ENCODE measurements around the gene LYSMD4. TPM values are rescaled to one million over a fixed set of nuclear protein-coding genes. Genes with fewer than 3 reads are reported as not detected.

Gene LYSMD4
- total RNA-seq, 1 donor from 2014 or later, result 14.7 TPM

- H3K36me3 ChIP-seq, result peaks cover 0 to 8% of the 10 kb centered on the region in 2 donors
- TF ChIP-seq, protein P1, sequence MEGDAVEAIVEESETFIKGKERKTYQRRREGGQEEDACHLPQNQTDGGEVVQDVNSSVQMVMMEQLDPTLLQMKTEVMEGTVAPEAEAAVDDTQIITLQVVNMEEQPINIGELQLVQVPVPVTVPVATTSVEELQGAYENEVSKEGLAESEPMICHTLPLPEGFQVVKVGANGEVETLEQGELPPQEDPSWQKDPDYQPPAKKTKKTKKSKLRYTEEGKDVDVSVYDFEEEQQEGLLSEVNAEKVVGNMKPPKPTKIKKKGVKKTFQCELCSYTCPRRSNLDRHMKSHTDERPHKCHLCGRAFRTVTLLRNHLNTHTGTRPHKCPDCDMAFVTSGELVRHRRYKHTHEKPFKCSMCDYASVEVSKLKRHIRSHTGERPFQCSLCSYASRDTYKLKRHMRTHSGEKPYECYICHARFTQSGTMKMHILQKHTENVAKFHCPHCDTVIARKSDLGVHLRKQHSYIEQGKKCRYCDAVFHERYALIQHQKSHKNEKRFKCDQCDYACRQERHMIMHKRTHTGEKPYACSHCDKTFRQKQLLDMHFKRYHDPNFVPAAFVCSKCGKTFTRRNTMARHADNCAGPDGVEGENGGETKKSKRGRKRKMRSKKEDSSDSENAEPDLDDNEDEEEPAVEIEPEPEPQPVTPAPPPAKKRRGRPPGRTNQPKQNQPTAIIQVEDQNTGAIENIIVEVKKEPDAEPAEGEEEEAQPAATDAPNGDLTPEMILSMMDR (IDR thresholded peaks at IDR 0.05), result no peak
- TF ChIP-seq POLR2AphosphoS5 (IDR thresholded peaks at IDR 0.05; ENCODE audit: insufficient read depth in 1 of 2, low read depth in 1 of 2) (no peak), POLR2A (IDR thresholded peaks at IDR 0.05) (no peak)
- no peaks in the 10 kb centered on the region for H3K27me3 ChIP-seq
- no peak overlapping the region for H3K27ac ChIP-seq
- peaks cover 17% of the 10 kb centered on the region for H3K4me1 ChIP-seq
- peak overlapping the region; percentile 86 to 94 for H3K4me3 ChIP-seq
- intact Hi-C loops (cut with DNase I), result no loop called here
- H3K9me3 ChIP-seq, result no peaks in the 10 kb centered on the region
- no peak for DNase-seq (ENCODE audit: extremely low spot score in 2 of 2)
Observed at GRCh38 chr15:99731336-99732123, 1.7 kb downstream of the LYSMD4 start.

GRCh38 chr15:99729920-99730319 lies 3.3 kb downstream of the LYSMD4 start:
- TF ChIP-seq, protein P1 (IDR thresholded peaks at IDR 0.05), result peak in 2 of 3 experiments; percentile 10 to 16
- TF ChIP-seq POLR2AphosphoS5 (IDR thresholded peaks at IDR 0.05; ENCODE audit: insufficient read depth in 1 of 2, low read depth in 1 of 2) (no peak), POLR2A (IDR thresholded peaks at IDR 0.05) (no peak)
- H3K4me1 ChIP-seq, result peaks cover 17% of the 10 kb centered on the region
- DNase-seq (ENCODE audit: extremely low spot score in 2 of 2), result no peak
- no peak overlapping the region for H3K27ac ChIP-seq
- no peaks in the 10 kb centered on the region for H3K9me3 ChIP-seq
- H3K27me3 ChIP-seq, result no peaks in the 10 kb centered on the region
- intact Hi-C loops (cut with DNase I), result no loop called here
- peaks cover 0 to 8% of the 10 kb centered on the region in 2 donors for H3K36me3 ChIP-seq
- no peak overlapping the region for H3K4me3 ChIP-seq

DNA sequence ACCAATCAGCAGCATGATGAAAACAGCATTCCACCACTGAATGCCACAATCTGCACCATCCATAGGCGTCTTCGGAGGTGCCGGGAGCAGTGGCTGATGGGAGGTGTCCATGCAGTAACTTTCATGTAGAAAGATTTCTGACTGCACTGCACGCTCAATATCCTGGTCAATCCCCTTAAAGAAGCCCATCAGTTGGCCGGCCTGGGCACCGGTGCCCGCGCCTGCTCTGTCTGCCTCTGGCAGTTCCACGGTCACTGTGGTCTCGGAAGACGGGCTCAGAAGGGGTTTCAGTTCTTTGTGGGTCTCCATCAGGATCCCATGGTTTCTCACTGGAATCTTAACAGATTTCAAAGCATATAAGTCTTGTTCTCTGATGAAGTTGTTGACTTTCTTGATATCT lies 3.9 kb downstream of the LYSMD4 start:
- no peak for DNase-seq (ENCODE audit: extremely low spot score in 2 of 2)
- no peaks in the 10 kb centered on the region for H3K27me3 ChIP-seq
- TF ChIP-seq, protein P1 (IDR thresholded peaks at IDR 0.05), result no peak
- no peak for TF ChIP-seq POLR2A (IDR thresholded peaks at IDR 0.05)
- TF ChIP-seq POLR2AphosphoS5 (IDR thresholded peaks at IDR 0.05; ENCODE audit: insufficient read depth in 1 of 2, low read depth in 1 of 2), result no peak
- H3K36me3 ChIP-seq, result peaks cover 0 to 8% of the 10 kb centered on the region in 2 donors
- H3K27ac ChIP-seq, result no peak overlapping the region
- intact Hi-C loops (cut with DNase I), result no loop called here
- H3K9me3 ChIP-seq, result no peaks in the 10 kb centered on the region
- H3K4me1 ChIP-seq, result peaks cover 17% of the 10 kb centered on the region
- H3K4me3 ChIP-seq, result no peak overlapping the region

DNA sequence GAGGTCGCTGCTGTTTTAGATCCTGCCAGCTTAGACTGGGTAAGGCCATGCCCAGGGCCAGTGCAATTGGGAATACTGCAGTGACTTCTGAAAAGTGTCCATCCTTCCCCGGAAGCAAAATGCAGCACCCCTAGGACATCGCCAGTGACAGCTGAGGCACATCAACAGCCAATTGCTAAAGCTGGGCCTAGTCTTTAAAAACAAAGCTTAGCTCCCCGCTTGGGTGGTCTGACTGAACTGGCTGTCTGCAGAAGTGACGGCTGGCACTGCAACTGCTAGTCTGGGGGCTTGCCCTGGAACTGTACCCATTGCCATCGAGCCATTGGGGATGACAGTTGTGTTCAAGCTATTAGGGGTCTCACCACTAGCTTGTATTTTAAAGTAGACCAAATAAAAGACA lies 4.3 kb downstream of the LYSMD4 start:
- DNase-seq (ENCODE audit: extremely low spot score in 2 of 2), result no peak
- Histone ChIP-seq H3K4me3 (no peak overlapping the region), H3K36me3 (peaks cover 0 to 8% of the 10 kb centered on the region in 2 donors), H3K27me3 (no peaks in the 10 kb centered on the region), H3K27ac (no peak overlapping the region), H3K9me3 (no peaks in the 10 kb centered on the region), H3K4me1 (peaks cover 17% of the 10 kb centered on the region)
- no peak for TF ChIP-seq POLR2A (IDR thresholded peaks at IDR 0.05)
- TF ChIP-seq, protein P1 (IDR thresholded peaks at IDR 0.05), result no peak
- no peak for TF ChIP-seq POLR2AphosphoS5 (IDR thresholded peaks at IDR 0.05; ENCODE audit: insufficient read depth in 1 of 2, low read depth in 1 of 2)
- intact Hi-C loops (cut with DNase I), result no loop called here

DNA sequence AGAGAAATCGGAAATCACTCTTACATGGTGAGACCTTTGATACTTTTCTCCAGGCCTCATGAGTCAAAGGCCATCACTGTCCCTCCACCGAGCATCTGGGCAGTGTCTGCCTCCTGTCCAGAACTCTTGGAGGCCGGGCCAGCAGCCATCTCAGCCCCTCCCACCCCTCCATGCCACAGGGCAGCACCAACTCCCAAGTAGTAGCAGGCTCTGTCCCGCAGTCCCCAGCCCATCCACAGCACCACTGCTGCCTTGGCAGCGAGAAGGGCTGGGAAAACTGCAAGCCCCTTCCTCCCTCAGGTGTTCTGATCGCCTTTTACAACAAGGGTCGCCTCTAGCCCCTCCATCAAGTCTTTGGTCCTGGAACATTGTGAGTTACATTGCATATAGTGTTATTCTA lies 5.5 kb downstream of the LYSMD4 start:
- no peaks in the 10 kb centered on the region for H3K27me3 ChIP-seq
- peaks cover 0 to 8% of the 10 kb centered on the region in 2 donors for H3K36me3 ChIP-seq
- TF ChIP-seq, protein P1 (IDR thresholded peaks at IDR 0.05), result no peak
- TF ChIP-seq POLR2AphosphoS5 (IDR thresholded peaks at IDR 0.05; ENCODE audit: insufficient read depth in 1 of 2, low read depth in 1 of 2) (no peak), POLR2A (IDR thresholded peaks at IDR 0.05) (no peak)
- intact Hi-C loops (cut with DNase I), result no loop called here
- H3K9me3 ChIP-seq, result no peaks in the 10 kb centered on the region
- no peak for DNase-seq (ENCODE audit: extremely low spot score in 2 of 2)
- H3K27ac ChIP-seq, result no peak overlapping the region
- no peak overlapping the region for H3K4me3 ChIP-seq
- H3K4me1 ChIP-seq, result peaks cover 15% of the 10 kb centered on the region

Data from vagina (tissue), 2 donors.